Thyroid gland (tissue), 4 donors: ENCODE data around the gene ABCB8.

Source experiments
- CTCF ChIP-seq, 6 experiments: fragments of 200-600 bp in 3 of 6; fragments of 450-650 bp in 3 of 6; sonication (generic) in 3 of 6; IDR thresholded peaks; one replicate each; pipeline ENCODE4 v1.5.1; 2016 to 2019; ENCODE audit warnings: antibody characterized with exemption in 6 of 6, mild to moderate bottlenecking in 2 of 6, inconsistent platforms in 1 of 6, moderate library complexity in 1 of 6
- POLR2A ChIP-seq, 2 donors: fragments of 450-650 bp; IDR thresholded peaks; one replicate each; pipeline ENCODE4 v1.6.1; 2017; ENCODE audit warnings: antibody characterized with exemption in 2 of 2, mild to moderate bottlenecking in 2 of 2, moderate library complexity in 1 of 2

- TF ChIP-seq POLR2A (IDR thresholded peaks at IDR 0.05) (no peak), CTCF (IDR thresholded peaks at IDR 0.05) (no peak)
These were observed 775 bp downstream of the ABCB8 start for GRCh38 chr7:151028948-151029501.
